Peyer's patch (tissue), 4 donors: Measurements from ENCODE around the gene FNIP2. TPM values are rescaled to one million over a fixed set of nuclear protein-coding genes. Genes with fewer than 3 reads are reported as not detected.
"Not testable (repeated sequence)": the region's sequence is repeated elsewhere in the genome, so short reads cannot be mapped to it uniquely, and the experiment has no call there.

ENCODE experiments used
- DNase-seq, 3 donors: peaks; one replicate each; pipeline ENCODE4 v3.0.0-alpha.2; 2017 to 2019
- H3K27ac ChIP-seq, 4 donors: fragments of 200-600 bp; sonication (generic); one replicate each; pipeline ENCODE4 v1.5.1; 2016 to 2019
- H3K27me3 ChIP-seq, 2 donors: fragments of 200-600 bp; sonication (generic); one replicate each; pipeline ENCODE4 v1.5.1; 2019
- H3K36me3 ChIP-seq, 3 donors: fragments of 200-600 bp; sonication (generic); one replicate each; pipeline ENCODE4 v1.5.1; 2016 to 2019
- H3K4me1 ChIP-seq, 4 donors: fragments of 200-600 bp; sonication (generic); one replicate each; pipeline ENCODE4 v1.5.1; 2016 to 2019
- H3K4me3 ChIP-seq, 4 donors: fragments of 200-600 bp; sonication (generic); 1 replicate in 3 of 4; 2 replicates in 1 of 4; pipeline ENCODE4 v1.5.1; 2016 to 2019; ENCODE audit warnings: mild to moderate bottlenecking in 1 of 4
- H3K9me3 ChIP-seq, 4 donors: fragments of 200-600 bp; sonication (generic); one replicate each; pipeline ENCODE4 v1.5.1; 2016 to 2019; ENCODE audit warnings: mild to moderate bottlenecking in 1 of 4
- POLR2A ChIP-seq, 2 donors: fragments of 450-650 bp; IDR thresholded peaks; one replicate each; pipeline ENCODE4 v1.5.1; 2017; ENCODE audit warnings: antibody characterized with exemption in 2 of 2, mild to moderate bottlenecking in 2 of 2, moderate library complexity in 2 of 2
- total RNA-seq, 4 donors: library from RNA; depleted of rRNA; stranded (reverse); fragments of >200 nt; gene quantifications; one replicate each; pipeline ENCODE4 v1.1.0, GENCODE V29; 2016
- TF ChIP-seq, protein P1 (sequence below), 6 experiments: fragments of 450-650 bp in 4 of 6; fragments of 200-600 bp in 2 of 6; sonication (generic) in 1 of 6; IDR thresholded peaks; one replicate each; pipeline ENCODE4 v1.5.1; 2017 to 2019; ENCODE audit warnings: antibody characterized with exemption in 6 of 6, mild to moderate bottlenecking in 3 of 6, moderate library complexity in 1 of 6

FNIP2 gene
- total RNA-seq, 4 donors from 2014 or later = 31.9 to 40.8 (median 38.6) TPM

DNA sequence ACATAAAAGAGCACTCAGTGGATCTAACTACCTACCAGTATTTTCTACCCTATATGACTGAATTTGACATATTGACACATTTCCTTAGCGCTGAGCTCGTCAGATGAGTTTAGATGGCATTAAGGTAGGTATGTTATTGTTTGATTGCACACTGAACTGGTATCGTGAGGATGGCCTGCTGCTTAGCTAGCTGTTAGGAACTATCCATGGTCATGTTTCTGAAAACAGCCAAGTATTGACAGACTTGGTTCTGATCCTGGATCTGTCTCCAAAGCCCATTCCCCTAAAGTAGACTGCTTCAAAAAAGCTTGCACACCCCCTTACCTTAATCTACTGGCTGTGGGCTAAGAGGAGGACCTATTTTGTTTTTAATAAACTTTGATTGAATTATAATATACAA, 32.9 kb downstream of the FNIP2 start:
- TF ChIP-seq, protein P1, sequence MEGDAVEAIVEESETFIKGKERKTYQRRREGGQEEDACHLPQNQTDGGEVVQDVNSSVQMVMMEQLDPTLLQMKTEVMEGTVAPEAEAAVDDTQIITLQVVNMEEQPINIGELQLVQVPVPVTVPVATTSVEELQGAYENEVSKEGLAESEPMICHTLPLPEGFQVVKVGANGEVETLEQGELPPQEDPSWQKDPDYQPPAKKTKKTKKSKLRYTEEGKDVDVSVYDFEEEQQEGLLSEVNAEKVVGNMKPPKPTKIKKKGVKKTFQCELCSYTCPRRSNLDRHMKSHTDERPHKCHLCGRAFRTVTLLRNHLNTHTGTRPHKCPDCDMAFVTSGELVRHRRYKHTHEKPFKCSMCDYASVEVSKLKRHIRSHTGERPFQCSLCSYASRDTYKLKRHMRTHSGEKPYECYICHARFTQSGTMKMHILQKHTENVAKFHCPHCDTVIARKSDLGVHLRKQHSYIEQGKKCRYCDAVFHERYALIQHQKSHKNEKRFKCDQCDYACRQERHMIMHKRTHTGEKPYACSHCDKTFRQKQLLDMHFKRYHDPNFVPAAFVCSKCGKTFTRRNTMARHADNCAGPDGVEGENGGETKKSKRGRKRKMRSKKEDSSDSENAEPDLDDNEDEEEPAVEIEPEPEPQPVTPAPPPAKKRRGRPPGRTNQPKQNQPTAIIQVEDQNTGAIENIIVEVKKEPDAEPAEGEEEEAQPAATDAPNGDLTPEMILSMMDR (IDR thresholded peaks at IDR 0.05) = no peak
- TF ChIP-seq POLR2A (IDR thresholded peaks at IDR 0.05) = no peak
- DNase-seq = no peak
- Histone ChIP-seq H3K27me3 (no peaks in the 10 kb centered on the region), H3K4me3 (no peak overlapping the region), H3K36me3 (no peaks in the 10 kb centered on the region), H3K9me3 (no peaks in the 10 kb centered on the region), H3K4me1 (peaks cover 0 to 36% (median 1%) of the 10 kb centered on the region in 4 donors), H3K27ac (peak overlapping the region in 1 of 4 donors; percentile 74)

DNA sequence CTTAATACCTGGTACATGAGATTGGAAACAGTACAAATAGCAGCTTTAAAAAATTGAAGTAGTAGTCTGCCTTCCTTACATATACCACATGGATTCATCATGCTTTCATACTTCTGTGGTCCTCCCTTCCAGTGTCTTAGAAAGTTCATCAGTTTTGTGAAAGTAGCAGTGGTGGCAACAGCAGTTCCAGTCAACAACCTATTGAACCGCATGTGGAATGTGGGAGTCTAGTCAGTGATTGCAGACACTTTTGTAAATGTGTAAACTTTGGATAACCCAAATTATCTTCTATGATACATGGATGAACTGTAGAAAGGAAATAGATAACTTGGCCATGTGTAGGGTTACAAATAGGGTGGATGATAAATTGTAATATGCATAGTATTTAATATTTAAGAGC, 34.1 kb downstream of the FNIP2 start:
- H3K27ac ChIP-seq = no peak overlapping the region
- H3K36me3 ChIP-seq = no peaks in the 10 kb centered on the region
- no peaks in the 10 kb centered on the region for H3K27me3 ChIP-seq
- DNase-seq = no peak
- H3K9me3 ChIP-seq = no peaks in the 10 kb centered on the region
- H3K4me1 ChIP-seq = peaks cover 0 to 38% (median 1%) of the 10 kb centered on the region in 4 donors
- TF ChIP-seq POLR2A (IDR thresholded peaks at IDR 0.05) = no peak
- TF ChIP-seq, protein P1 (IDR thresholded peaks at IDR 0.05) = no peak
- no peak overlapping the region for H3K4me3 ChIP-seq

DNA sequence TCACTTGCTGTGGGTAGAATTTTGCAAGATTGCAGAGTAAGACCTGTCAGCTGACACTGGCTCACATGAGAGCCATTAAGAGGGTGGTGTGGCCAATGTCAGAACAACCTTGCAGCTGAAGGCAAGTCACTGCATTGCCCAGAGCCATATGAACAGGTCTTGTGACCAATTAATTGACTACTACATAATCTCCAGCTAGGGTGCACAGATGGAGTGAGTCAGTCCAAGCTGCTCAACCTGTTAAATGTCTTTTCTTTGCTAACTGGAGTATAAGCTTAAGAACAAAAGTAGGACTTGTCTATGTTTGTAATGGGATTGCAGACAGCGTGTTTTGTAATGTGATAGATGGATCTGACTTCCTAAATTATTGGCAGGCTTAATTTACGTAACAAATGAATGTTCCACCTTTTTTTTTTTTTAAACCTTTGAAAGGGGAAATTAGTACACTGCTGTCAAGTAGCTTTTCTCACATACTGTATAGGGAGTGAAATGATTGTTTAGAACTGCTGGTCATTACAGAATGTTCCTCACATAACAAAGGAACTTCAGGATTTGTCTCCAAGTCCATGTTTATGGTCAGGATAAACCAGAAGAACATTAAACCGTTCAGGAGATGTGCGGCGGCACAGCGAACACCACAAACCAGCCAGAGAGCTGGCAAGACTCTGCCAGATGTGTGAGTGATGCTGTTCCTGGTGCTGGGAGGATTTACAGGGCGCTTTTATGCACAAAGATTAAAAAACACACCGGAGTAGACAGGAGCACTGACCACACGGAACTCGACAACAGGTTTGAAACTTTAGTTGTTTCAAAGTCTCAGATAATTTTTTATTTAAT, 37.0 kb downstream of the FNIP2 start:
- Histone ChIP-seq H3K4me1 (peaks cover 0 to 42% (median 5%) of the 10 kb centered on the region in 4 donors), H3K36me3 (no peaks in the 10 kb centered on the region), H3K27me3 (no peaks in the 10 kb centered on the region), H3K9me3 (no peaks in the 10 kb centered on the region), H3K27ac (peak overlapping the region in 2 of 4 donors; percentile 5 to 7), H3K4me3 (peak overlapping the region in 1 of 4 donors; percentile 10)
- peak in 1 of 3 donors; percentile 72 for DNase-seq
- TF ChIP-seq, protein P1 (IDR thresholded peaks at IDR 0.05) = no peak
- peak in 1 of 2 donors; percentile 9 for TF ChIP-seq POLR2A (IDR thresholded peaks at IDR 0.05)

DNA sequence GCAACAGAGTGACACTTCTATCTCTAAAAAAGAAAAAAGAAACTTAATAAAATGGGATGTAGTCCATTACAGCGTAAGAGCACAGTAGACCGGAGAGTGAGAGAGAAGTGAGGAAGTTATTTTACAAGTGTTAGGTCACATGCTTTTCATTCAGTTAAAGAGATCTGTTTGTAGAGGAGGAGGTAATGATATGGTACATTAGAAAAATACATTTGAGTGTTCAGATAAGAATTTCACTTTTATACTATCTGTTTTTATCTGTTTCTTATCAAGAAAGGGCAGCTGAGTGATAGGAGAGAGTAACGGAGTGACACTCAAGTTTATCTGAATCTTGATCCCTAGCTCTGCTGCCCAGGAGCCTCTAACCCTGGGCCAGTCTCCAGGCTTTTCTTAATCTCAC, 38.9 kb downstream of the FNIP2 start:
- Histone ChIP-seq H3K4me1 (peaks cover 0 to 44% (median 6%) of the 10 kb centered on the region in 4 donors), H3K27ac (no peak overlapping the region), H3K27me3 (no peaks in the 10 kb centered on the region), H3K36me3 (no peaks in the 10 kb centered on the region), H3K9me3 (no peaks in the 10 kb centered on the region), H3K4me3 (no peak overlapping the region)
- no peak for DNase-seq
- TF ChIP-seq, protein P1 (IDR thresholded peaks at IDR 0.05) = no peak
- no peak for TF ChIP-seq POLR2A (IDR thresholded peaks at IDR 0.05)

DNA sequence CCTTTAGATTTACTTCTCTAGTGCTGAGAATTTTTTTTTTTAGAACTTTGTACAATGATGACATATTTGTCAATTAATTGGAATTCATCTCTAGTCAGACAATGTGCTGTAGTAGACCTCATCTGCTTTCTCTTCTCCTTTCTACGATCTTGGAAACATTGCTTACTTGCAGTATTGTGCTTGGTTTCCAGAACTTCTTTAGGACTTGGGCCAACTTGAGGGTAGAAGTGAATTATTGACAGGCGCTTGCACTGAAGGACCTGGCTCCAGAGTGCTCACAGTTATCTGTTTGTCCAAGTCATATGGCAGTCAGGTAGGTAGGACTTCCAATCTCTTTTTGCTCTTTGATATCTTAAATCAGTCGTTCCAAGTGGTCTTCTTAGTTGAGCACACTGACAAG, 39.6 kb downstream of the FNIP2 start:
- H3K4me3 ChIP-seq = no peak overlapping the region
- H3K36me3 ChIP-seq = no peaks in the 10 kb centered on the region
- no peaks in the 10 kb centered on the region for H3K27me3 ChIP-seq
- H3K27ac ChIP-seq = no peak overlapping the region
- TF ChIP-seq, protein P1 (IDR thresholded peaks at IDR 0.05) = no peak
- no peak for TF ChIP-seq POLR2A (IDR thresholded peaks at IDR 0.05)
- no peak for DNase-seq
- no peaks in the 10 kb centered on the region for H3K9me3 ChIP-seq
- peaks cover 0 to 44% (median 6%) of the 10 kb centered on the region in 4 donors for H3K4me1 ChIP-seq

DNA sequence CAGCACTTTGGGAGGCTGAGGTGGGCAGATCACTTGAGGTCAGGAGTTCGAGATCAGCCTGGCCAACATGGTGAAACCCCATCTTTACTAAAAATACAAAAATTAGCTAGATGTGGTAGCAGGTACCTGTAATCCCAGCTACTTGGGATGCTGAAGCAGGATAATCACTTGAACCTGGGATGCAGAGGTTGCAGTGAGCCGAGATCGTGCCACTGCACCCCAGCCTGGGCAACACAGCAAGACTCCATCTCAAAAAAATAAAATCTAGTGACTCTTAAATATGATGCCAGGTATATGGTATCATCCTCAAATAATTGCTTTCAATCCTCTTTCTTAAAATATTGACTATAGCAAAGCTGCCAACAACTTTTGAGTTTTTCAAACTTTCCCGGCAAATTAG, 40.4 kb downstream of the FNIP2 start:
- peaks cover 0 to 44% (median 6%) of the 10 kb centered on the region in 4 donors for H3K4me1 ChIP-seq
- not testable (repeated sequence) for H3K36me3 ChIP-seq

More for the DNA sequence above, 40.4 kb downstream of the FNIP2 start:
- not testable (repeated sequence) for DNase-seq, H3K4me3 ChIP-seq, H3K27me3 ChIP-seq, H3K9me3 ChIP-seq
- peak overlapping the region in 3 of 4 donors; percentile 24 to 84 (median 76) for H3K27ac ChIP-seq
